Breast epithelium (tissue), 3 donors: ENCODE results near the gene PARVB.

Experiments used
- POLR2A ChIP-seq: fragments of 450-650 bp; IDR thresholded peaks from one replicate; pipeline ENCODE4 v1.6.1; 2016; ENCODE audit warnings: antibody characterized with exemption, mild to moderate bottlenecking, moderate library complexity
- POLR2AphosphoS5 ChIP-seq, 3 donors: sonication (generic); formaldehyde crosslinking; IDR thresholded peaks; one replicate each; pipeline ENCODE4 v1.6.1; 2017; ENCODE audit warnings: antibody characterized with exemption in 3 of 3
- TF ChIP-seq, protein P1 (sequence below), 3 donors: fragments of 450-650 bp; IDR thresholded peaks; one replicate each; pipeline ENCODE4 v1.5.1; 2016 to 2017; ENCODE audit warnings: antibody characterized with exemption in 3 of 3, mild to moderate bottlenecking in 3 of 3, moderate library complexity in 3 of 3

DNA sequence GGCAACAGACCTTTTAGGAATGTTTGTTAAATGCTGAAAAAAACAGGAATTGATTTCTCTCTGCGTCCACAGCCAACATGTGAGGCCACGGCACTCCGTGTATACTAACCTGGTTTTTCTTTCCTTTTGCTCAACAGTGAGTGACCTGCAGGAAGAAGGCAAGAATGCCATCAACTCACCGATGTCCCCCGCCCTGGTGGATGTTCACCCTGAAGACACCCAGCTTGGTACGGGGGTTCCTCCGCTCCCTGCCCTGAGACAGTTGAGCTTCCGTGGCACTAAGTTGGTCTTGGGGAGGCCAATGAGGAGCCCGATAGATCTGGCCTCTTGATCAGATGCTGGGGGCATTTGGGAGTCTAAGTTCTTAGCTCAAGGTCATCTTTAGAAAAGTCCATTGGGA, 69.7 kb downstream of the PARVB start:
- TF ChIP-seq, protein P1, sequence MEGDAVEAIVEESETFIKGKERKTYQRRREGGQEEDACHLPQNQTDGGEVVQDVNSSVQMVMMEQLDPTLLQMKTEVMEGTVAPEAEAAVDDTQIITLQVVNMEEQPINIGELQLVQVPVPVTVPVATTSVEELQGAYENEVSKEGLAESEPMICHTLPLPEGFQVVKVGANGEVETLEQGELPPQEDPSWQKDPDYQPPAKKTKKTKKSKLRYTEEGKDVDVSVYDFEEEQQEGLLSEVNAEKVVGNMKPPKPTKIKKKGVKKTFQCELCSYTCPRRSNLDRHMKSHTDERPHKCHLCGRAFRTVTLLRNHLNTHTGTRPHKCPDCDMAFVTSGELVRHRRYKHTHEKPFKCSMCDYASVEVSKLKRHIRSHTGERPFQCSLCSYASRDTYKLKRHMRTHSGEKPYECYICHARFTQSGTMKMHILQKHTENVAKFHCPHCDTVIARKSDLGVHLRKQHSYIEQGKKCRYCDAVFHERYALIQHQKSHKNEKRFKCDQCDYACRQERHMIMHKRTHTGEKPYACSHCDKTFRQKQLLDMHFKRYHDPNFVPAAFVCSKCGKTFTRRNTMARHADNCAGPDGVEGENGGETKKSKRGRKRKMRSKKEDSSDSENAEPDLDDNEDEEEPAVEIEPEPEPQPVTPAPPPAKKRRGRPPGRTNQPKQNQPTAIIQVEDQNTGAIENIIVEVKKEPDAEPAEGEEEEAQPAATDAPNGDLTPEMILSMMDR (IDR thresholded peaks at IDR 0.05): no peak
- TF ChIP-seq POLR2A (no peak), POLR2AphosphoS5 (IDR thresholded peaks at IDR 0.05) (no peak)
